Mucosa of stomach (tissue), 1 donor: ENCODE results near the gene RPS4Y1.
A peak's percentile ranks its signal among the peaks of the same experiment; 100 is the strongest.
"Not testable (repeated sequence)": the region's sequence is repeated elsewhere in the genome, so short reads cannot be mapped to it uniquely, and the experiment has no call there.

Experiments
- H3K27me3 ChIP-seq: one replicate; pipeline ENCODE4 v1.7.0; 2013; ENCODE audit warnings: mild to moderate bottlenecking, low read length; ENCODE audit not compliant: control insufficient read depth, insufficient read depth
- H3K36me3 ChIP-seq: one replicate; pipeline ENCODE4 v1.7.0; 2013; ENCODE audit warnings: low read length; ENCODE audit not compliant: control insufficient read depth, insufficient read depth
- H3K4me1 ChIP-seq: one replicate; pipeline ENCODE4 v1.7.0; 2013; ENCODE audit warnings: mild to moderate bottlenecking, low read length; ENCODE audit not compliant: control insufficient read depth, insufficient read depth
- H3K4me3 ChIP-seq: one replicate; pipeline ENCODE4 v1.7.0; 2013; ENCODE audit warnings: low read length
- H3K9ac ChIP-seq: one replicate; pipeline ENCODE4 v1.7.0; 2013; ENCODE audit warnings: mild to moderate bottlenecking, low read length, moderate library complexity
- H3K9me3 ChIP-seq: one replicate; pipeline ENCODE4 v1.7.0; 2013; ENCODE audit warnings: mild to moderate bottlenecking, low read length, moderate library complexity; ENCODE audit not compliant: control insufficient read depth
- donor health status: Pancreatic carcinoma.

Gene RPS4Y1

GRCh38 chrY:2841471-2841893 lies at the start of gene RPS4Y1:
Gene RPS4Y1, plus strand, starts transcription at chrY:2841602. Its CDS starts 23 bp downstream, at chrY:2841625.
- peak within 1 kb of the TSS; percentile 80 for H3K9ac ChIP-seq
- peaks cover 8% of the 10 kb centered on the region for H3K4me1 ChIP-seq
- H3K4me3 ChIP-seq = peak within 1 kb of the TSS; percentile 56
- no peaks in the 10 kb centered on the region for H3K36me3 ChIP-seq
- H3K27me3 ChIP-seq = no peaks in the 10 kb centered on the region
- no peaks in the 10 kb centered on the region for H3K9me3 ChIP-seq

- H3K36me3 ChIP-seq = no peaks in the 10 kb centered on the region
- H3K9ac ChIP-seq = no peak overlapping the region
- no peaks in the 10 kb centered on the region for H3K4me1 ChIP-seq
- H3K4me3 ChIP-seq = no peak overlapping the region
- no peaks in the 10 kb centered on the region for H3K9me3 ChIP-seq
- H3K27me3 ChIP-seq = no peaks in the 10 kb centered on the region
Observed at GRCh38 chrY:2796977-2797523, 44.4 kb upstream of the RPS4Y1 start.

GRCh38 chrY:2797991-2798390 lies 43.4 kb upstream of the RPS4Y1 start:
- Histone ChIP-seq H3K9ac (no peak overlapping the region), H3K4me1 (no peaks in the 10 kb centered on the region), H3K27me3 (no peaks in the 10 kb centered on the region), H3K4me3 (no peak overlapping the region), H3K9me3 (no peaks in the 10 kb centered on the region), H3K36me3 (no peaks in the 10 kb centered on the region)

DNA sequence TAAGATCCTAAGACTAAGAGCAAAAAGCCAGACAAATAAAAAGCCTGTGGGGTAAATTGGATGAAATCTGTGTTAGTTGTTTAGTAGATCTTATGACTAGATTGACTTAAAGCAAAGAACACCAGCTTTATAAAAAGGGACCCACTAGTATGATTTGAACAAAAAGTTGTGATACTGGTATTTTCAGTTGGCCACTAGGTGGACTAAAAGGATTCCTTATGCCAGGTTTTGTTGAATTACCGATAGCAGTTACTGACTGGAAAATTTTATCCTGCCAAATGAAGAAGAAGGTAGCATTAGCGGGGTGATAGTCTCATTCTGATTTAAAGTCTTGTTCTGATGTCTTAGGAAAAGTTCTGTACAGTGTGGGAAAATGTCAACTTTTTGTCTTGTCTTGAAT lies 41.2 kb upstream of the RPS4Y1 start:
- no peaks in the 10 kb centered on the region for H3K4me1 ChIP-seq
- no peaks in the 10 kb centered on the region for H3K27me3 ChIP-seq
- H3K4me3 ChIP-seq = no peak overlapping the region
- no peak overlapping the region for H3K9ac ChIP-seq
- no peaks in the 10 kb centered on the region for H3K9me3 ChIP-seq
- no peaks in the 10 kb centered on the region for H3K36me3 ChIP-seq

DNA sequence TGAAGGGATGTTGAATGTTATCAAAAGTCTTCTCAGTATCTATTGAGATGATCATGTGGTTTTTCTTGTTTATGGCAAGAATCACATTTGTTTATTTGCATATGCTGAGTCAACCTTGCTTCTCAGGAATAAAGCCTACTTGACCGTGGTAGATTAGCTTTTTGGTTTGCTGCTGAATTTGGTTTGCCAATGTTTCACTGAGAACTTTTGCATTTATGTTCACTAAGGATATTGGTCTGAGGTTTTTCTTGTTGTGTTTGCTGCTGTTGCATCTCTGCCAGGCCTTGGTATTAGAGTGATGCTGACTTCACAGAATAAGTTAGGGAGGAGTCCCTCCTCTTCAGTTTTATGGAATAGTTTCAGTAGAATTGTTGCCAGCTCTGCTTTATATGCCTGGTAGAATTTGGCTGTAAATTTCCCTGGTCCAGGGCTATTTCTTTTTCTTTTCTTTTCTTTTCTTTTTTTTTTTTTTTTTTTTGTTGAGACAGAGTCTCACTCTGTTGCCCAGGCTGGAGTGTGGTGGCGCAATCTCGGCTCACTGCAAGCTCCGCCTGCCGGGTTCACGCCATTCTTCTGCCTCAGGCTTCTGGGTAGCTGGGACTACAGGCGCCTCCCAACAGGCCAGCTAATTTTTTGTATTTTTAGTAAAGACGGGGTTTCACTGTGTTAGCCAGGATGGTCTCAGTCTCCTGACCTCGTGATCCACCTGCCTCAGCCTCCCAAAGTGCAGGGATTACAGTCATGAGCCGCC lies 24.1 kb upstream of the RPS4Y1 start:
- not testable (repeated sequence) for H3K27me3 ChIP-seq, H3K4me3 ChIP-seq, H3K36me3 ChIP-seq, H3K9me3 ChIP-seq, H3K9ac ChIP-seq, H3K4me1 ChIP-seq

GRCh38 chrY:2824471-2824870 lies 16.9 kb upstream of the RPS4Y1 start:
- H3K27me3 ChIP-seq = no peaks in the 10 kb centered on the region
- H3K9ac ChIP-seq = no peak overlapping the region
- H3K36me3 ChIP-seq = no peaks in the 10 kb centered on the region
- no peaks in the 10 kb centered on the region for H3K4me1 ChIP-seq
- H3K9me3 ChIP-seq = no peaks in the 10 kb centered on the region
- no peak overlapping the region for H3K4me3 ChIP-seq

GRCh38 chrY:2828497-2828896 lies 12.9 kb upstream of the RPS4Y1 start:
- no peaks in the 10 kb centered on the region for H3K27me3 ChIP-seq
- H3K9me3 ChIP-seq = no peaks in the 10 kb centered on the region
- H3K4me1 ChIP-seq = no peaks in the 10 kb centered on the region
- no peaks in the 10 kb centered on the region for H3K36me3 ChIP-seq
- no peak overlapping the region for H3K9ac ChIP-seq
- no peak overlapping the region for H3K4me3 ChIP-seq

DNA sequence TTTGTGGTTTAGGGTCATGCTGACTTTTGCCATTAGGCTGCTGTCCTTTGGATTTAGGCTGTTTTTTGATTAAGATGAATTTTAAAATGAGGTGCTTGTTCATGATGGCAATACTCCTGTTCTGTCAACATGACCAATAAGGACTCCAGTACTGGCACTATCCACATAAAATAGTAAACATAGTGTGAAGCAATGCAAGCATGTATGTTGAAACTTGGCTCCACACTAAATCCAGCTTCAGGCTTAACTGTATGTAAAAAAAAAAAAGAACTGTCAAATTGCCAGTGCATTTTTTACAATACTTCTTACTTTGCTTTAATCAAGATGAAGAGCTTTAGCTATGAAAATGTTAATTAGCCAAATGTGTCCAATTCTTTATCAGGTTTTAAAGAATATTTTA lies 6.2 kb upstream of the RPS4Y1 start:
- no peak overlapping the region for H3K9ac ChIP-seq
- H3K4me1 ChIP-seq = no peaks in the 10 kb centered on the region
- H3K9me3 ChIP-seq = no peaks in the 10 kb centered on the region
- no peak overlapping the region for H3K4me3 ChIP-seq
- no peaks in the 10 kb centered on the region for H3K36me3 ChIP-seq
- H3K27me3 ChIP-seq = no peaks in the 10 kb centered on the region

GRCh38 chrY:2837078-2837477 lies 4.3 kb upstream of the RPS4Y1 start:
- H3K4me1 ChIP-seq = no peaks in the 10 kb centered on the region
- no peak overlapping the region for H3K9ac ChIP-seq
- no peaks in the 10 kb centered on the region for H3K36me3 ChIP-seq
- no peaks in the 10 kb centered on the region for H3K27me3 ChIP-seq
- H3K9me3 ChIP-seq = no peaks in the 10 kb centered on the region
- H3K4me3 ChIP-seq = no peak overlapping the region

DNA sequence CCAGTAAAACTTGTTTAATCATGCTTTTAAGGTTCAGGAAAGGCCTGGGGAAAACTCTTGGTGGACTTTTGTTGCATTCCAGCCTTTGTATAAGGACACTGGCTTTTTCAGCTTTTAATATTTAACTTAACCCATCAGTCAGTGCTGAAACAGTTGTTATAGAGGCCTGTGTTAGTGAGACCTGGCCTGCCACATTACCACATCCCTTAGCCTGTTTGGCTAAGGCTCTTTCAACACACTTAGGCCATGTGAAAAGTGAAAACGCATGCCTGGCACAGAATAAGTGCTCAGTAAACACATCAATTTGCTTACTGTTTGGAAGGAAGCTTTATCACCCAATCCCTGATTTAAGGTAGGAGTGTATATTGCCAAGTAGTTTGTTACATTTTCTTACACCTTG lies 3.5 kb upstream of the RPS4Y1 start:
- no peak overlapping the region for H3K9ac ChIP-seq
- H3K4me1 ChIP-seq = peaks cover 6% of the 10 kb centered on the region
- no peaks in the 10 kb centered on the region for H3K36me3 ChIP-seq
- H3K27me3 ChIP-seq = no peaks in the 10 kb centered on the region
- H3K4me3 ChIP-seq = no peak overlapping the region
- H3K9me3 ChIP-seq = no peaks in the 10 kb centered on the region

DNA sequence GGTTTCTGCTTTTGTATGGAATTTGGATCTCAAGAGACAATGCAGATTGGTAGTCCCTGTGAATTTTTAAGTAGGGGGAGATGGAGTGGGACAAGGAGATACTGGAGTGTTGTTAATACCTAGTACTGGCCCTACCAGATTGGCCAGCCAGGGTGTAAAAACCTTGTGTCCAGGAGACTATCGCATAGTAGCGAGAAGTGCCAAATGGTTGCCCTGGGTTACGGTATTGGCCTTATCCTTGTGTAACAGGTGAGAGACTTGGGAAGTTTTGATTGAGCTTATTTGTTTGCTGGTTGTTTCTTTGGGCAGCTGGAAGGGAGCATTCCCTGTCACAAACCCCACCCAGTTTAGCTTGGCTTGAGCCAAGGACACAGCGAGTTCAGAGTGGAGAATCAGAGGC lies 5.4 kb downstream of the RPS4Y1 start:
- H3K9ac ChIP-seq = no peak overlapping the region
- H3K9me3 ChIP-seq = no peaks in the 10 kb centered on the region
- no peaks in the 10 kb centered on the region for H3K36me3 ChIP-seq
- no peak overlapping the region for H3K4me3 ChIP-seq
- no peaks in the 10 kb centered on the region for H3K27me3 ChIP-seq
- H3K4me1 ChIP-seq = peaks cover 8% of the 10 kb centered on the region

- H3K9me3 ChIP-seq = no peaks in the 10 kb centered on the region
- no peak overlapping the region for H3K4me3 ChIP-seq
- H3K4me1 ChIP-seq = peaks cover 12% of the 10 kb centered on the region
- H3K27me3 ChIP-seq = no peaks in the 10 kb centered on the region
- H3K36me3 ChIP-seq = no peaks in the 10 kb centered on the region
- no peak overlapping the region for H3K9ac ChIP-seq
Observed at GRCh38 chrY:2848384-2848783, 7.0 kb downstream of the RPS4Y1 start.
